ENCODE measurements around the gene LRRC30.

The LRRC30 gene

DNA sequence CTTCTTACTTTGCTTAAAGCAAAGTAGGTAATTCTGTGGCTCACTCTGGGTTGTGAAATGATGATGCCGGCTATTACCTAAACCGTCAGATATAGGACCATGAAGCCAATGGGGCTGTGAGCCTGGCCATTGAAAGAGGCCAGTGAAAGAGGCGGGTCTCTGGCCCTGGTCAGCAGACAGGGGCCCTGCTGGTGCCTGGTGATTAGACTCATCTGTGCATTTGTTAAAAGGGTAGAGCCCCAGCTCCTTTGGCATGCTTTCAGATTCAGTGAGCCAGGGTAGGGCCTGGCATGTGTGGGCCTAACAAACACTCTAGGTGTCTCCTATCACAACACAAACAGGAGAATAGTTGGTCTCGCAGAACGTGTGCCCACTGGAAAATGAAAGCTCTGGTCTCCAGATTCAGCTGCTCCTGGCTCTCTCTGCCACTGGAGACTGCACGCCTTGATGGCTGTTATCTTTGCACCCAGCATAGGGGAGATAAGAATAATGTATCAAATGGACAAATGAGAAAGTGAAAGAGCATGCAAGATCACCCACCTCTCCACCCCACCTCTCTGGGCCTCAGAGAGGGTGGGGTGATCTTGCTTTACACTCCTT is 6.9 kb downstream of the LRRC30 start:
- DNase-seq (ENCODE audit: low spot score), result peak; percentile 23

DNA sequence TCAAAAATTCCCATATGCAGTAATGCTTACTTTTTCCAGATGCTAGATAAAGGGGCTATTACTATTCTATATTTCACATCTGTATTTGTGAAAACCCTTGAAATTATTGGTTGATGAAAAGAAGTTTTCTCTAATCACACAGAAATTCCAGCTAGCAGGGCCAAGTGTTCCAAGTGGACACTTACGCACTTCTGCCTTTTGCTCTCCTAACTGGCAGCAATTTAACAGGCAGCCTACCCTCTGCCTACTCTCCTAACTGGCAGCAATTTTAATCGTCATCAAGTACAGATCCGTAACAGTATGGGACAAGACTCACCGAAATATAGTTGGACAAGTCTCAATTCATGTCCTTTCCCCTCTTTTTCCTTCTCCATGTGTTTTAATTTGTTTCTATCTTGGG is 12.0 kb downstream of the LRRC30 start:
- DNase-seq (ENCODE audit: low spot score), result no peak

DNA sequence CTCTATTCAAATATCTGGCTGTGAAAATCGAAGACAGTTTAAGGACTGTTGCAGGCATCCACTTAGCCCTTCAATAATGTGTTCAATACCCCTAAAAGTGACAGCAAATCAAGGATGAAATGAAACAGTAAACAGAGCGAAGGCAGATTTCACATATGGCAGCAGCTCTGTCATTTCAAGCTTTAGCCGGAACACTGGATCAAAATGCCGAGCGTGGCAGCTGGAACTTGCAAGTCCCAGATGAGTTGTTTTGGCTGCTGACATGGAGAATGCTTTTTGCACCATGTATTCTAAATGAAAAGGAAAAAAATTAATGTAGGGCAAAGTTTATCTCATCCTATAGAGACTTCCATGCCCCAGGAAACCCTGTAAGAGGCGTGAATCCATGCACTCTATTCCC is 18.0 kb downstream of the LRRC30 start:
- peak; percentile 36 for DNase-seq (ENCODE audit: low spot score)

DNA sequence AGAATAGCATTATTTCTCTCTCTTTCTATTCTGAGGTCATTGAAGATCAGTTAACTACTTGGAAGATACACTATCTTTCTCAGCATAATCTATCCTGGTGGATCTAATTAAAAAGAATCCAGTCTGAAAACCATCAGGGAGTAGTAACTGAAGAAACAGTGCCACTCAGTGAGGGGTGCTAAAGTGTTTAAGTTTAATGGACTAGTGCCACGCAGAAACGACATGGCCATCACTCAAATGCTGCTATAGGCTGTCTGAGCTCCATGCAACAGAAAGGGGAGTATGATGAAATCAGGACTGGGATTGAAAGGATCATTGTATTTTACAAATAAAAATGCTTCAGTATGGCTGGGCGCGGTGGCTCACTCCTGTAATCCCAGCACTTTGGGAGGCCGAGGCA is 23.3 kb downstream of the LRRC30 start:
- DNase-seq (ENCODE audit: low spot score), result no peak

DNA sequence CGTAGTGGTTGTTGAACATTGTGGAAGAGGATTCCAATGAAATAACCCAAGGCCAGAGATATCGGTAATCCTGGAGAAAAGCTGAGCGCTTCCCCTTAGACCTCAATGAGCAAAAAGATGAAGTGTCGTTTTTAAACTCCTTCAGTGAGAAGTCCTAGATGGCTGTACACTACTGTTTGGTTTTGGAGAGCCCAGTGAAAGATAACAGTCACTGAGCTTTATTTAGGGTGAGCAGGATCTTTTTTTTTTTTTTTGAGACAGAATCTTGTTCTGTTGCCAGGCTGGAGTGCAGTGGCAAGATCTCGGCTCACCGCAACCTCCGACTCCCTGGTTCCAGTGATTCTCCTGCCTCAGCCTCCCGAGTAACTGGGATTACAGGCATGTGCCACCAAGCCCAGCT is 24.2 kb downstream of the LRRC30 start:
- DNase-seq (ENCODE audit: low spot score), result no peak

DNA sequence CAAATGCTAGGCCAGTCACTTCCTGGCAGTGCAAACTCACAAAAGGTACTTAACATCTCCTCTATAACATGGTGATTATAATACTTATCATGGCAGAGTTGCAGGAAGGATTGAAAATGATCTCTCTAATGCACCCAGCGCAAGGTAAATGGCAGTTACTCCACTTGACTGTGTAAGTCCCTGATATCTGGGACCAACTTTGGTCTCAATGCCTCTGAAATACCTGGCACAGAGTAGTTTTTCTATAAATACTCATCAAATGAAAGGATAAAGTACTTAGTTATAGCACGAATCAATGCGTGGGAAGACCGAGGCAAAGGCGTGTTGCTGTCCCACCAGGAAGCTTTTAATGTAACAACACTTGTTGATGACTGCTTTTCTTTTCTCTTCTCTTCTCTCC is 24.8 kb downstream of the LRRC30 start:
- no peak for DNase-seq (ENCODE audit: low spot score)

DNA sequence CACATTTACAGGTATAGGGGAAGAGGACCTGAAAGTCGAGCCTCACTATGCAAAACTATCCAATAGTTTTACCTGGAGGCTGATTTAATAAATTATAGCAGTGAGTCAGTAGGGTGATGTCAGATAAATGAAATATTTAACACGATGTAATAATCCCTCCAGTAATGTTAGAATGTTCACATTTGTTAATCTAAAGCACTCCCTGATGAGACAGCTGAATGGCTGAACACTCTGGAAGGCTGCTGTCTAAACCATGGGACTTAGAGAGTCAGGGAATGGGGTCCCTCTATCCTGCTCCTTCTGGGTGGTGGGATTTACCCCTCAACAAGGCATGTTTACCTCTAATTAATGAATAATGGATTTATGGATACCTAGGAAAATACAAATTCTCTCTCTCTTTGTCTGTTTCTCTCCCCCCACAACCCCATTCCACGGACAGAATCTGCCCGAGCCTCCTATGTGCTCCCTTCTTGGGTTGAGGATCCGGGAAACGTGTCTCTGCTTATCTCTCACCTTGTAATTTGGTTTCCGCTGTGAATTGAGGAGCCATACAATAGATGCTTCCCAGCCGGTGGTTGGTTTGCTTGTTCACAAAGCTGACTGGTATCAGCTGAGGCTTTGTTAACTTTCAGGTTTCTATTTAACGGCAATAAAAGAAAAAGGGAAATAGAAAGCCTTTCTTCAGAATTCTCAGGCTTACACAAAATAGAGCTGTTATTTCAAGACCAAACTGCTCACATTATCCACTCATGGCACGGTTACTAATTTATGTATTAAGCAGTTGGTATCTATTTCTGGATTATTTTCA is 25.9 kb downstream of the LRRC30 start:
- DNase-seq (ENCODE audit: low spot score), result no peak

DNA sequence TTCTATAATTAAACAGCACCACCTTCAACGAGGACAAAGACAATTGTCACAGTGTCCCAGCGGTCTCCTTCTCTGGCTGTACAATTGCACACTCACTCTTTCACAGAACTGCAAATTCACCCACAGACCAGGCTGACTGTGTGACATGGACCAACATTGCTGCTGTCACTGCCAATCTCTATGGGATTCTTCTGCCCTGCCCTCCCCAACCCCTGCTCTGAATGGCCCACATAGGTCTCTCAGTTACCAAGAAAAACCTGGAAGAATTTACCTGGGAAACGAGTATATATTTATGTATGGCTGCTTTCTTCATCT is 26.5 kb downstream of the LRRC30 start:
- no peak for DNase-seq (ENCODE audit: low spot score)

DNA sequence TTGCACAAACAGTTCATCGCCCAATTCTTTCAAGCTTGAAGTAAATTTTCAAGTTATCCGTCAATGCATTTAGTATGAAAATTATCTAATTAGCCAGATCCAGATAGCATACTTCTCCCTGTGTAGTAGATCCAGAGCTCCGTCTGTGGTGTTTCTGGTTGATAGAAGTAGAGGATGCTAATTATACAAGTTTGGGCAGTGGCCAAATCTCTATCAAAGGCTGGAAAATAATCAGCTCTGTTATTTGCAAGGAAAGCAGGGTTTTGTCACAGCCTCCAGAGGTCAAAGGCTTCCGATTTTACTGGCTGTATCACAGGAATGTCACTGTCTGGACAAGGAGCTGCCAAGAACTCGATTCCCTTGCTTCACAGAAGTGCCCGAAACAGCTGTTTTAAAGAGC is 28.6 kb downstream of the LRRC30 start:
- no peak for DNase-seq (ENCODE audit: low spot score)

DNA sequence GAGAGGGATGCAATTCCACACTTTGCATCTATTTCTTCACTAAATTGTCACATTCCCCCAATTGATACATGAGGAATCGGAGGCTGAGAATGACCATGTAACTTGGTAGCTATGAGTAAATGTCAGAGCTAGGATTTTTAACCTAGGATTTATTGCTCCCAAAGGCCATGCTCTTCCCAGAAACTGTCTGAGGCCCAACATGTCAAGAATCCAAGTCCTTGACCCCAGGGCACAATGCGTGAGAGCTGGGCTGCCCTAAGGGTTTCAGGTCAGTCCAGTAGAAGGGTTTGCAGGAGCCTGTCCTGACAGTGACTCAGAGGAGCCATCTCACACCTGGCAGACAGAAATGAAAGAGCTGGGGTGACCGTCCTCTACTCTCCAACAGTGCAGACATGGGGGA is 30.3 kb downstream of the LRRC30 start:
- DNase-seq (ENCODE audit: low spot score), result no peak

DNA sequence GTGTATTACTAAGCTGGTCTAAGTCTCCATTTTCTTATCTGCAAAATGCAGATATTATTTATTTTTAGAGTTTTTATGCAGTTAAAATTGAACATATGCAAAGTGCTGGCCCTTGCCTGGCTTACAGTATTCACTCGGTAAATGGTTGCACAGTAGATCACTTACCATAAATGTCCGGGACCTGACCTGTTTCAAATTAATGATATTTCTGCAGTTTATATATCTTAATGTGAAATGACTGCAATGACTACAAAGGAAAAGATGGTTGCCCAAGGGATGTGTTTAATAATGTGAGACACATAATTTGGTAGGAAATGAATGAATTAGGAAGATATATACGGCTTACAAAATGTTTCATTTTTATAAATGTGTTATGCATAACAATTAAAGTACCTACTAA is 37.1 kb downstream of the LRRC30 start:
- no peak for DNase-seq (ENCODE audit: low spot score)

DNA sequence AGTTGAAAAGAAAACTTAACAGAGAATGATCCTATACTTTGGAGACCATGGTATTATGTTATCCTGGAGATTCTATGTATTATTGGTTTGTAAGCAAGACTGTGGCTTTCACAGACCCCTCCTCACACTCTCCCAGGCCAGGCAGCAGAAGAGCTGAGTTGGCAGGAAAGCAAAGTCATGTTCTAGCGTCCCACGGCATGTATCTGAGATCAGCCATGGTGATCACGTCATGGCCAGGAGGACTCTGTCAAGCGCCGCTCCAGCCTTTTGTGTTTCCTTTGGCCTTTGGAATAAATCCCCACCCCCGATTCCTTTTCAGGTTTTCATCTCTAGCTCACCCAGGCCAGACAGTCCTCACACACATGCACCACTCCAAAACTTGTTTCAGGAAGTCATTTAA is 39.1 kb downstream of the LRRC30 start:
- no peak for DNase-seq (ENCODE audit: low spot score)

DNA sequence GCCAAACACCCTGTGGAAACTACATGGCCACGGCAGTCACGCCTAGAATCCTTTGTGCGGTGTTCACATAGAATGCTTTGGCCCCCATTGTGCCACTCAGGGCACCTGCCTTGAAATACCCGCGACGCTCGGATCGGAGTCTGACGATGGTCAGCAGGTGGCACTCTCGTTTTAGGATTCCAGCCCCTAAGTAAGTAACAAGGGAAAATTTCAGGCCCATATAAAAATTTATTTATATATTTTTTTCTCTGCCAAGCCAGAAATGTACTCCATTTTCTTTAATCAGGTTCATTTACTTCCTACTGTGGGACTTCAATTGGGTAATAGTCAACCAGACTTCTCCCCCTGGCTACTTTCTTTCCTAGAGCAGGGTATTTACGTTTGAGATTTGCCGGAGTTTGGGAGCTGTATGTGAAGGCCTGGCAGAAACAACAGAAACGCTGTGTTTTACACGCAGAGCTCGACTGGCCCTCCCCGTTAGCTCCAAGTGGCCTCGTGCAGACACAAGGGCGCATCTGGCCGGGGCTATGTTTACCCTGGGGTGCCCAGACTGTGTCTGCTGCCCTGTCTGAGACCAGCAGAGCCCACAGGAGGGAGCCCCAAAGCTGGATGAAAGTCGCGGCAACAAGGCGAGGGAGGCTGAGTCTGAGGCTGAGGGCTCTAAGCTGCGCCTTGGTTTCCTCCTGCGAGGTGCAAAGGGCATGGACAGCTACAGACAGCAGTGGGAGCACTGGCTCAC is 41.6 kb downstream of the LRRC30 start:
- DNase-seq (ENCODE audit: low spot score), result peak; percentile 72

DNA sequence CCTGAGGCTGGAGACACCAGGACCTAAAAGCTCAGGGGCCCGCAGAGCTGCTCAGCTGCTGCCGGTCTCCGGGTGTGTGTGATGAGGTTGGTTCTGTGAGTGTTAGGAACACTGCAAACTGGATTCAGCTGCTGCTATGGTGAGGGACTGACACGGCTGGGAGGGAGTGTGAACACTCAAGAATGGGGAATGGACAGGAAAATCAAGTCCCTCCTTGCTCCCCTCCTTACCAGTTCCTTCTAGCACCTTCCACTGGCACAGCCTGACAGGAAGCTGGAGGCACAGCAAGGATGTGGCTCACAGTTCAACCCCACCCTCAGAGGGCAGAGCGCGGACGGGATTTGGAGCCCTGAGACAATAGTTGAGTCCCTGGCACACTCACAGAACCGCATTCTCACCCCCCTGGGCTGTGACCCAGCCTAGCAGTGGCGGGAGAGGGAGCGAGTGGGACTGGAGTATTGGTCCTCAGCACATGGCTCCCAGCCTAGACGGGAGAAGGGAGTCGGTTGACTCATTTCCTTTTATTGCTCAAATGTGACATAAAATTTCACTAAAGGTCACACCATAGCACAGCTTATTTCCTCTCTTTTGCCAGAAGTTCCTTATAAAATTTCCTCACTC is 42.5 kb downstream of the LRRC30 start:
- no peak for DNase-seq (ENCODE audit: low spot score)

DNA sequence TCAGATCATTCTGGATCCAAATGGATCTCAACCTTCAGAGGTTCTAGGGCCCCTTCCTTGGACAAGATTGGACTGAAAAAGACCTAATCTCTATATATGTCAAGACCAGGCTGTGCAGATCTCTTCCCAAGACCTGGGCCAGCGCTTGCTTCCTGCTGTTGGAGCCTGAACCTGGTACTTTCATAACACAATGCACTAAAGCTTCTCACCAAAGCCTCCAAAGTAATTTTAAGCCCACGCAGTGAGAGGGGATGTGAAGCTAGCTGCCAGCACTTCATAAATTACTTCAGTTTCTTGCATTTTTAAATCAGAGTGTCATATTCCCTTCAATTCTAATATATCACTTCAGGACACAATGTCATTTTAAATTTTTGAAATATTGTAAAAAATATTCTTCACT is 50.7 kb downstream of the LRRC30 start:
- DNase-seq (ENCODE audit: low spot score), result no peak
